HG03442 (cell line): ENCODE results near the gene DGAT2.

Experiments
- ATAC-seq: cut with Tn5 transposase; IDR thresholded peaks from one replicate; pipeline ENCODE4 v1.9.1; 2021; ENCODE audit warnings: mild to moderate bottlenecking, moderate library complexity; ENCODE audit not compliant: unreplicated experiment

Gene DGAT2

GRCh38 chr11:75821202-75821601, 52.6 kb downstream of the DGAT2 start:
- ATAC-seq: no peak

- ATAC-seq: no peak
These were observed 54.0 kb downstream of the DGAT2 start for GRCh38 chr11:75822541-75822940.

GRCh38 chr11:75823415-75823814, 54.8 kb downstream of the DGAT2 start:
- ATAC-seq: no peak

GRCh38 chr11:75823946-75824345, 55.4 kb downstream of the DGAT2 start:
- ATAC-seq: no peak

GRCh38 chr11:75826461-75827230, 58.1 kb downstream of the DGAT2 start:
- ATAC-seq: no peak

GRCh38 chr11:75827562-75827961, 59.0 kb downstream of the DGAT2 start:
- no peak for ATAC-seq

- ATAC-seq: no peak
These were observed 63.4 kb downstream of the DGAT2 start for GRCh38 chr11:75831915-75832502.

GRCh38 chr11:75834728-75835127, 66.2 kb downstream of the DGAT2 start:
- no peak for ATAC-seq

- ATAC-seq: no peak
These were observed 67.8 kb downstream of the DGAT2 start for GRCh38 chr11:75836417-75836816.

GRCh38 chr11:75839851-75840250, 71.3 kb downstream of the DGAT2 start:
- ATAC-seq: no peak

- ATAC-seq: no peak
These were observed 71.9 kb downstream of the DGAT2 start for GRCh38 chr11:75840522-75840921.

GRCh38 chr11:75841739-75842138, 73.2 kb downstream of the DGAT2 start:
- ATAC-seq: no peak

- no peak for ATAC-seq
These were observed 76.7 kb downstream of the DGAT2 start for GRCh38 chr11:75845324-75845723.

- ATAC-seq: no peak
These were observed 81.3 kb downstream of the DGAT2 start for GRCh38 chr11:75849894-75850293.

- ATAC-seq: no peak
These were observed 82.2 kb downstream of the DGAT2 start for GRCh38 chr11:75850787-75851186.
